Tibial nerve (tissue), 4 donors: ENCODE results near the gene CCDC200.

ENCODE experiments used
- CTCF ChIP-seq, 5 experiments: fragments of 200-600 bp in 3 of 5; fragments of 450-650 bp in 2 of 5; sonication (generic) in 3 of 5; IDR thresholded peaks; one replicate each; pipeline ENCODE4 v1.5.1; 2016 to 2019; ENCODE audit warnings: antibody characterized with exemption in 5 of 5, mild to moderate bottlenecking in 3 of 5, moderate library complexity in 2 of 5
- EP300 ChIP-seq, 2 donors: sonication (generic); formaldehyde crosslinking; IDR thresholded peaks; one replicate each; pipeline ENCODE4 v1.6.1; 2017; ENCODE audit warnings: antibody characterized with exemption in 2 of 2, mild to moderate bottlenecking in 1 of 2
- POLR2A ChIP-seq, 2 donors: fragments of 450-650 bp; IDR thresholded peaks; one replicate each; pipeline ENCODE4 v1.6.1; 2017; ENCODE audit warnings: antibody characterized with exemption in 2 of 2, mild to moderate bottlenecking in 2 of 2, moderate library complexity in 2 of 2

DNA sequence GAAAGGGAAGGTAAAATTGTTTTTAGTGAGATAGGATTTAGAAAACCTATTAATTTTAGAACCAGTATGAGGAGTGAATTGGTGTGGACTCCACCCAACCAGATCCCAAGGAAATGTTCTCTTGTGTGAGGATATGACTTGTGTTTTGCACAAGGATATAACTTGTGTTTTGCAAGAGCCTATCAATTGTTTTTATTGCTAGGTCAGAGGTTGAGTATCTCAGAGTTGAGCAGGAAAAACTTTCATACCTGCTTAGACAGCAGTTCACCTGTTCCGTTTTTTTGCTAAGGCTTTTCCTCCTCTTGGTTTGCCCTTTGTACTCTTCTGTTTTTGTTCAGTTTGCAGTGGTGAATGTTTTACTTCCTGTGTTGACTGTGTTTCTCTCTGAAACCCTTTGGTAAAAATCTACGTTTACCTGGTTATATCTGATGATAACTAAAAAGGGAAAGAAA is 52.3 kb downstream of the CCDC200 start:
- TF ChIP-seq POLR2A (IDR thresholded peaks at IDR 0.05) = no peak
- TF ChIP-seq EP300 (IDR thresholded peaks at IDR 0.05) = no peak
- no peak for TF ChIP-seq CTCF (IDR thresholded peaks at IDR 0.05)
